H9 (cell line): ENCODE measurements around the gene GGT5. TPM values are rescaled to one million over a fixed set of nuclear protein-coding genes. Genes with fewer than 3 reads are reported as not detected.
A peak's percentile ranks its signal among the peaks of the same experiment; 100 is the strongest.

Source experiments
- DNase-seq: peaks from one replicate; pipeline ENCODE4 v3.0.0-alpha.2; 2017
- H2AFZ ChIP-seq: one replicate; pipeline ENCODE4 v1.6.1; 2013; ENCODE audit warnings: mild to moderate bottlenecking, low read length, control low read depth, moderate library complexity
- H2AK5ac ChIP-seq: 2 replicates; pipeline ENCODE4 v1.6.1; 2013; ENCODE audit warnings: low read length, control low read depth, mixed read lengths; ENCODE audit not compliant: insufficient read length
- H2BK120ac ChIP-seq: one replicate; pipeline ENCODE4 v1.6.1; 2013; ENCODE audit warnings: low read depth, mild to moderate bottlenecking, low read length, control low read depth, inconsistent platforms; ENCODE audit not compliant: poor library complexity, severe bottlenecking
- H2BK12ac ChIP-seq: 2 replicates; pipeline ENCODE4 v1.6.1; 2013; ENCODE audit warnings: low read length, control low read depth, mixed read lengths, low read depth; ENCODE audit not compliant: insufficient read length
- H2BK15ac ChIP-seq: 2 replicates; pipeline ENCODE4 v1.6.1; 2013; ENCODE audit warnings: low read depth, low read length, control low read depth
- H2BK20ac ChIP-seq: one replicate; pipeline ENCODE4 v1.6.1; 2013; ENCODE audit warnings: low read depth, mild to moderate bottlenecking, low read length, control low read depth, inconsistent platforms; ENCODE audit not compliant: poor library complexity, severe bottlenecking
- H2BK5ac ChIP-seq: 2 replicates; pipeline ENCODE4 v1.6.1; 2013; ENCODE audit warnings: low read length, control low read depth, mixed read lengths; ENCODE audit not compliant: insufficient read length
- H3K14ac ChIP-seq: 2 replicates; pipeline ENCODE4 v1.6.1; 2013; ENCODE audit warnings: low read length, control low read depth; ENCODE audit not compliant: insufficient read depth
- H3K18ac ChIP-seq: 2 replicates; pipeline ENCODE4 v1.6.1; 2013; ENCODE audit warnings: low read depth, mild to moderate bottlenecking, mixed read lengths, low read length, control low read depth; ENCODE audit not compliant: insufficient read length
- H3K23ac ChIP-seq: 2 replicates; pipeline ENCODE4 v1.6.1; 2013; ENCODE audit warnings: low read length, control low read depth, mixed read lengths, low read depth; ENCODE audit not compliant: insufficient read length
- H3K23me2 ChIP-seq: 2 replicates; pipeline ENCODE4 v1.6.1; 2013; ENCODE audit warnings: low read depth, mild to moderate bottlenecking, mixed read lengths, low read length, control low read depth; ENCODE audit not compliant: insufficient read length, poor library complexity, severe bottlenecking
- H3K27ac ChIP-seq: 2 replicates; pipeline ENCODE4 v1.5.1; 2013; ENCODE audit warnings: low read length, control low read depth, mixed read lengths, low read depth; ENCODE audit not compliant: insufficient read length
- H3K27me3 ChIP-seq: 2 replicates; pipeline ENCODE4 v1.6.1; 2013; ENCODE audit warnings: low read length, control low read depth, inconsistent platforms; ENCODE audit not compliant: insufficient read depth
- H3K4ac ChIP-seq: 2 replicates; pipeline ENCODE4 v1.6.1; 2013; ENCODE audit warnings: low read depth, mild to moderate bottlenecking, control low read depth, inconsistent platforms, low read length, moderate library complexity
- H3K4me1 ChIP-seq: 2 replicates; pipeline ENCODE4 v1.6.1; 2013; ENCODE audit warnings: low read length, control low read depth, inconsistent platforms; ENCODE audit not compliant: insufficient read depth
- H3K4me2 ChIP-seq: 2 replicates; pipeline ENCODE4 v1.6.1; 2013; ENCODE audit warnings: low read length, control low read depth, mixed read lengths; ENCODE audit not compliant: insufficient read length, insufficient read depth
- H3K56ac ChIP-seq: 2 replicates; pipeline ENCODE4 v1.6.1; 2013; ENCODE audit warnings: low read depth, mild to moderate bottlenecking, mixed read lengths, low read length, control low read depth; ENCODE audit not compliant: insufficient read length
- H3K79me1 ChIP-seq: 2 replicates; pipeline ENCODE4 v1.6.1; 2013; ENCODE audit warnings: low read depth, mild to moderate bottlenecking, moderate library complexity, low read length, control low read depth, inconsistent platforms; ENCODE audit not compliant: insufficient read depth, poor library complexity, severe bottlenecking
- H3K79me2 ChIP-seq: 2 replicates; pipeline ENCODE4 v1.6.1; 2013; ENCODE audit warnings: low read length, control low read depth, inconsistent platforms; ENCODE audit not compliant: insufficient read depth
- H3K9ac ChIP-seq: 2 replicates; pipeline ENCODE4 v1.6.1; 2013; ENCODE audit warnings: low read length, control low read depth, mixed read lengths; ENCODE audit not compliant: insufficient read length; ENCODE audit errors: extremely low read depth
- H3K9me3 ChIP-seq: one replicate; pipeline ENCODE4 v1.6.1; 2013; ENCODE audit warnings: low read depth, low read length, inconsistent platforms; ENCODE audit not compliant: control insufficient read depth
- H3T11ph ChIP-seq: one replicate; pipeline ENCODE4 v1.6.1; 2013; ENCODE audit warnings: mild to moderate bottlenecking, low read length, control low read depth, inconsistent platforms
- H4K20me1 ChIP-seq: one replicate; pipeline ENCODE4 v1.6.1; 2013; ENCODE audit not compliant: control insufficient read depth, insufficient read length, insufficient read depth
- H4K5ac ChIP-seq: 2 replicates; pipeline ENCODE4 v1.6.1; 2013; ENCODE audit warnings: low read depth, mild to moderate bottlenecking, mixed read lengths, low read length, control low read depth; ENCODE audit not compliant: insufficient read length
- H4K8ac ChIP-seq: replicated peaks from 2 replicates; pipeline ENCODE4 v1.6.1; 2013; ENCODE audit warnings: low read length, control low read depth, mixed read lengths, low read depth; ENCODE audit not compliant: insufficient read length
- H4K91ac ChIP-seq: 2 replicates; pipeline ENCODE4 v1.6.1; 2013; ENCODE audit warnings: low read depth, mild to moderate bottlenecking, moderate library complexity, mixed read lengths, low read length, control low read depth; ENCODE audit not compliant: insufficient read length
- H3K27ac Mint-ChIP-seq, 3 experiments: 2 replicates in 2 of 3; 3 replicates in 1 of 3; pipeline ENCODE4 v1.8.0; 2020 to 2021; ENCODE audit warnings: mixed read lengths in 3 of 3, mild to moderate bottlenecking in 1 of 3, moderate library complexity in 1 of 3
- H3K27me3 Mint-ChIP-seq: 2 replicates; pipeline ENCODE4 v1.8.0; 2021; ENCODE audit warnings: low read depth, mild to moderate bottlenecking, moderate library complexity, mixed read lengths
- H3K36me3 Mint-ChIP-seq, 3 experiments: 2 replicates in 2 of 3; 3 replicates in 1 of 3; pipeline ENCODE4 v1.8.0; 2020 to 2021; ENCODE audit warnings: low read depth in 3 of 3, mixed read lengths in 3 of 3; ENCODE audit not compliant: insufficient read depth in 1 of 3
- H3K4me1 Mint-ChIP-seq, 2 experiments: 2 replicates each; pipeline ENCODE4 v1.8.0; 2020; ENCODE audit warnings: mixed read lengths in 2 of 2
- H3K4me3 Mint-ChIP-seq, 2 experiments: 2 replicates in 1 of 2; 3 replicates in 1 of 2; pipeline ENCODE4 v1.8.0; 2020 to 2021; ENCODE audit warnings: mild to moderate bottlenecking in 2 of 2, mixed read lengths in 2 of 2, moderate library complexity in 1 of 2
- H3K9me3 Mint-ChIP-seq, 2 experiments: 2 replicates in 1 of 2; 3 replicates in 1 of 2; pipeline ENCODE4 v1.8.0; 2020; ENCODE audit warnings: mild to moderate bottlenecking in 2 of 2, mixed read lengths in 2 of 2, moderate library complexity in 1 of 2
- WGBS: extraction: QIAGEN DNeasy Blood & Tissue Kit; methylation state at CpG from one replicate; pipeline ENCODE4 v1.1.7; 2013; ENCODE audit warnings: missing lambda C conversion rate, low lambda C conversion rate, mixed read lengths; ENCODE audit not compliant: insufficient read length; ENCODE audit errors: extremely low coverage; 5-methylcytosine and 5-hydroxymethylcytosine counted together
- total RNA-seq: library from RNA; stranded (reverse); gene quantifications from 2 replicates; pipeline ENCODE4 v1.2.1, GENCODE V29; 2021
- TF ChIP-seq, protein P1 (sequence below): fragments of 200-600 bp; sonication (generic); conservative IDR thresholded peaks from 3 replicates; pipeline ENCODE4 v1.8.0; 2021; ENCODE audit warnings: antibody characterized with exemption, mild to moderate bottlenecking

The GGT5 gene
- total RNA-seq, 1 experiment from 2014 or later = 0.20 TPM

DNA sequence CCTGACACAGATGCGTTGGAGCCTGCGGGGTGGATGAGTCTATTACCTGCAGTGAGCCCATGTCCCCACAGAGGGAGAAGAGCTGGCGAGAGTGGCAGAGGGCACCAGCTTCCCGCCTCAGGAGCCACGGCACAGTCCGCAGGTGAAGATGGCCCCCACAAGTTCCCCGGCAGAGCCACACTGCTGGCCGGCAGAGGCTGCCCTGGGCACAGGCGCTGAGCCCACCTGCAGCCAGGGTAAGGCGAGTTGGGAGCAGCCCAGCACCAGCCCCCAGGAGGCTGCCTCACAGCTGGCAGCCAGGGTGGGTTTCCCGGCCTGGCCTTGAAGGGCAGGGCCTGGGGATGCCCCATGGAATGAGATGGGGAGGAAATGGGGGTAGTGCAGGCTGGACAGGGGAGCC, 68.8 kb downstream of the GGT5 start:
- Mint-ChIP-seq H3K27me3 (no peaks in the 10 kb centered on the region; the same call in 1 of the 2 replicates), H3K9me3 (no peaks in the 10 kb centered on the region; a peak in 2 of 5 replicates), H3K4me1 (peaks cover 4 to 13% of the 10 kb centered on the region in 2 experiments), H3K27ac (peak overlapping the region in 1 of 3 experiments; percentile 59; a peak in 1 of 7 replicates), H3K4me3 (no peak overlapping the region), H3K36me3 (peaks cover 2 to 31% (median 23%) of the 10 kb centered on the region in 3 experiments; a peak in 6 of 7 replicates)
- Histone ChIP-seq H4K5ac (no peak overlapping the region), H3K23me2 (no peaks in the 10 kb centered on the region), H2AK5ac (no peak overlapping the region), H2BK20ac (no peak overlapping the region), H3K27me3 (no peaks in the 10 kb centered on the region), H3T11ph (no peak overlapping the region), H2BK5ac (no peak overlapping the region), H4K20me1 (no peaks in the 10 kb centered on the region), H4K91ac (no peak overlapping the region), H2BK120ac (no peak overlapping the region), H2AFZ (no peak overlapping the region), H3K79me2 (no peaks in the 10 kb centered on the region), H3K56ac (no peak overlapping the region), H2BK12ac (no peak overlapping the region), H3K4me2 (no peak overlapping the region), H3K79me1 (no peaks in the 10 kb centered on the region), H3K4ac (no peak overlapping the region), H3K27ac (no peak overlapping the region), H3K9ac (no peak overlapping the region), H3K14ac (no peak overlapping the region), H3K23ac (no peak overlapping the region), H3K18ac (no peak overlapping the region), H2BK15ac (no peak overlapping the region), H4K8ac (no peak overlapping the region), H3K9me3 (no peaks in the 10 kb centered on the region), H3K4me1 (no peaks in the 10 kb centered on the region)
- TF ChIP-seq, protein P1, sequence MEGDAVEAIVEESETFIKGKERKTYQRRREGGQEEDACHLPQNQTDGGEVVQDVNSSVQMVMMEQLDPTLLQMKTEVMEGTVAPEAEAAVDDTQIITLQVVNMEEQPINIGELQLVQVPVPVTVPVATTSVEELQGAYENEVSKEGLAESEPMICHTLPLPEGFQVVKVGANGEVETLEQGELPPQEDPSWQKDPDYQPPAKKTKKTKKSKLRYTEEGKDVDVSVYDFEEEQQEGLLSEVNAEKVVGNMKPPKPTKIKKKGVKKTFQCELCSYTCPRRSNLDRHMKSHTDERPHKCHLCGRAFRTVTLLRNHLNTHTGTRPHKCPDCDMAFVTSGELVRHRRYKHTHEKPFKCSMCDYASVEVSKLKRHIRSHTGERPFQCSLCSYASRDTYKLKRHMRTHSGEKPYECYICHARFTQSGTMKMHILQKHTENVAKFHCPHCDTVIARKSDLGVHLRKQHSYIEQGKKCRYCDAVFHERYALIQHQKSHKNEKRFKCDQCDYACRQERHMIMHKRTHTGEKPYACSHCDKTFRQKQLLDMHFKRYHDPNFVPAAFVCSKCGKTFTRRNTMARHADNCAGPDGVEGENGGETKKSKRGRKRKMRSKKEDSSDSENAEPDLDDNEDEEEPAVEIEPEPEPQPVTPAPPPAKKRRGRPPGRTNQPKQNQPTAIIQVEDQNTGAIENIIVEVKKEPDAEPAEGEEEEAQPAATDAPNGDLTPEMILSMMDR = no peak
- DNase-seq = no peak
- no CpG with 5 or more reads among the region's 11 CpGs for WGBS
